Heart left ventricle (tissue), 13 donors: Measurements from ENCODE around the gene EFNA2.

Experiments
- POLR2A ChIP-seq, 2 donors: fragments of 450-650 bp; IDR thresholded peaks; one replicate each; pipeline ENCODE4 v1.6.1; 2017; ENCODE audit warnings: antibody characterized with exemption in 2 of 2, mild to moderate bottlenecking in 2 of 2, moderate library complexity in 2 of 2
- TF ChIP-seq, protein P1 (sequence below), 12 donors: fragments of 200-600 bp; sonication (generic) in 4 of 12; IDR thresholded peaks; one replicate each; pipeline versions ENCODE4 v1.5.0 to v1.8.0; 2018 to 2022; ENCODE audit warnings: antibody characterized with exemption in 12 of 12, mild to moderate bottlenecking in 5 of 12
- donor health status: ischemic (EF 13 %, LVEDD 7.1; RV severe dilation, severe dysfunction).
- donor health status: DM: no; HTN: yes; CAD: no.
- donor health status: DM: no; HTN: no; CAD: no.
- donor health status: ischemic (EF 25% LVEDD 6.9; RV normal size, moderate dysfunction).
- donor health status: ischemic (EF 25% LVEDD 5.7; RV mildly dilated, moderate dysfunction).
- donor health status: ischemic (EF 35%, LVEDD 5.7; RV mildly dilated, moderate dysfunction).
- donor health status: nonischemic (EF 11% LVEDD 7.7; RV severe dilation, severe dysfunction).
- donor health status: DM: yes; HTN: yes; CAD: no.
- donor health status: PGD.
- donor health status: ischemic (EF 29% LVEDD 5.4; RV normal size, mild dysfunction).
- donor health status: nonischemic (EF 23%, LVEDD 6.1; RV moderate dilation, normal function).

- TF ChIP-seq POLR2A (IDR thresholded peaks at IDR 0.05): no peak
- TF ChIP-seq, protein P1, sequence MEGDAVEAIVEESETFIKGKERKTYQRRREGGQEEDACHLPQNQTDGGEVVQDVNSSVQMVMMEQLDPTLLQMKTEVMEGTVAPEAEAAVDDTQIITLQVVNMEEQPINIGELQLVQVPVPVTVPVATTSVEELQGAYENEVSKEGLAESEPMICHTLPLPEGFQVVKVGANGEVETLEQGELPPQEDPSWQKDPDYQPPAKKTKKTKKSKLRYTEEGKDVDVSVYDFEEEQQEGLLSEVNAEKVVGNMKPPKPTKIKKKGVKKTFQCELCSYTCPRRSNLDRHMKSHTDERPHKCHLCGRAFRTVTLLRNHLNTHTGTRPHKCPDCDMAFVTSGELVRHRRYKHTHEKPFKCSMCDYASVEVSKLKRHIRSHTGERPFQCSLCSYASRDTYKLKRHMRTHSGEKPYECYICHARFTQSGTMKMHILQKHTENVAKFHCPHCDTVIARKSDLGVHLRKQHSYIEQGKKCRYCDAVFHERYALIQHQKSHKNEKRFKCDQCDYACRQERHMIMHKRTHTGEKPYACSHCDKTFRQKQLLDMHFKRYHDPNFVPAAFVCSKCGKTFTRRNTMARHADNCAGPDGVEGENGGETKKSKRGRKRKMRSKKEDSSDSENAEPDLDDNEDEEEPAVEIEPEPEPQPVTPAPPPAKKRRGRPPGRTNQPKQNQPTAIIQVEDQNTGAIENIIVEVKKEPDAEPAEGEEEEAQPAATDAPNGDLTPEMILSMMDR (IDR thresholded peaks at IDR 0.05): no peak
Measured at GRCh38 chr19:1322198-1322981, 36.7 kb downstream of the EFNA2 start.
